ENCODE data around the gene B4GALT6. TPM values are rescaled to one million over a fixed set of nuclear protein-coding genes. Genes with fewer than 3 reads are reported as not detected.

B4GALT6 gene
- total and polyA plus RNA-seq, 2 of the 4 experiments (the other 2 are of a cell fraction): 1.1 to 3.9 TPM

DNA sequence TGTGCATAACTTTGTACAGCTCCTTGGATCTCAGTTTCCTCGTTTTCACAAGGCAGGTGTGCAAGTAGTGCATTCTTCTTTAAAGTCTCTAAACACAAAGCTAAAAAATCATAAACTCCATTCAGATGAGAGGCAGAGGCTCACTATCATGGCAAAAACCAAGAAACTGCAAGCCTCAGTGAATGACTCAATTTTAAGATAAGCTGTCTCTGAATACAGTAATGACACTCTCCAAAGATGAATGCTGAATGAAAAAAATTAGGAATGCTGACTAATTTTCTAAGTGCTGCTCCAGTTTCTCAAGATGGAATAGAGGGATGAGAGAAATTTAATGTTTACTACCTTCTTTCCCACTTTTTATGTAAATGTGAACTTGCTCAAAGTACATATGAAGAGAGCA is 17.2 kb downstream of the B4GALT6 start:
- Histone ChIP-seq H2BK20ac (ENCODE audit: low read depth, low read length) (no peak overlapping the region), H4K8ac (ENCODE audit: low read depth in 2 of 2, low read length in 2 of 2) (no peak overlapping the region), H3K23ac (ENCODE audit: low read depth, low read length) (no peak overlapping the region), H3K9me3 (ENCODE audit: control insufficient read depth, insufficient read depth, low read length) (no peaks in the 10 kb centered on the region), H4K91ac (ENCODE audit: insufficient read depth, low read depth, low read length) (no peak overlapping the region), H2AK9ac (replicated peaks; ENCODE audit: low read depth, low read length, poor library complexity) (no peak overlapping the region), H2BK5ac (ENCODE audit: low read depth, low read length, poor library complexity, severe bottlenecking) (no peak overlapping the region), H3K9me1 (ENCODE audit: insufficient read depth, low read length) (no peaks in the 10 kb centered on the region), H3K14ac (replicated peaks; ENCODE audit: low read depth, low read length) (no peak overlapping the region), H3K9ac (ENCODE audit: low read depth, low read length) (no peak overlapping the region), H3K18ac (ENCODE audit: low read depth, low read length) (no peak overlapping the region), H4K20me1 (ENCODE audit: insufficient read depth, low read length) (no peaks in the 10 kb centered on the region), H3K79me1 (ENCODE audit: low read depth in 1 of 2, low read length in 2 of 2) (no peaks in the 10 kb centered on the region), H3K36me3 (ENCODE audit: control insufficient read depth, insufficient read depth, low read length) (no peaks in the 10 kb centered on the region), H3K27me3 (ENCODE audit: control insufficient read depth, insufficient read depth, low read length) (no peaks in the 10 kb centered on the region), H3K4me3 (ENCODE audit: insufficient read depth, low read depth, low read length) (no peak overlapping the region), H2BK15ac (ENCODE audit: low read depth, low read length) (no peak overlapping the region), H4K5ac (ENCODE audit: low read depth, low read length) (no peak overlapping the region), H2AK5ac (ENCODE audit: low read depth, low read length) (no peak overlapping the region), H2BK120ac (ENCODE audit: low read depth, low read length) (no peak overlapping the region), H2AFZ (replicated peaks; ENCODE audit: low read length, poor library complexity) (no peak overlapping the region), H3K4me2 (ENCODE audit: low read depth, low read length) (no peak overlapping the region), H3K4ac (ENCODE audit: low read depth, low read length) (no peak overlapping the region), H3K27ac (ENCODE audit: insufficient read depth, low read length) (no peak overlapping the region), H3K56ac (ENCODE audit: extremely low read depth, insufficient read depth, low read length) (no peak overlapping the region), H3K4me1 (ENCODE audit: control insufficient read depth, insufficient read depth, low read length) (no peaks in the 10 kb centered on the region)
- ATAC-seq (ENCODE audit: low read depth) (peak; percentile 37), DNase-seq (peak; percentile 17)
- in situ Hi-C loops (cut with MboI; ENCODE audit: low sequenced_read_pairs): no loop called here
- ChIA-PET POLR2A (ENCODE audit: unreplicated experiment) (no interaction called here), CTCF (no interaction called here)
- no peak for TF ChIP-seq NFE2L2 (IDR thresholded peaks at IDR 0.05; ENCODE audit: low read depth, low read length)
- no peak for TF ChIP-seq CEBPB (IDR thresholded peaks at IDR 0.05; ENCODE audit: low read depth, low read length)
- TF ChIP-seq RCOR1 (IDR thresholded peaks at IDR 0.05; ENCODE audit: insufficient replicate concordance, low read length): no peak
- dilution Hi-C loops (cut with HindIII; ENCODE audit: low sequenced_read_pairs, unreplicated experiment): no loop called here
- intact Hi-C loops (cut with micrococcal nuclease): no loop called here
- BruUV-seq (replicated peaks): no TSS peak
- whole genome bisulfite sequencing, 2 experiments (ENCODE audit: extremely low coverage in 2 of 2, insufficient read length in 1 of 2): no CpG with 5 or more reads among the region's 1 CpG
